HEK293T (cell line): ENCODE results near the gene PPP1R9B.

Experiments used
- BHLHE40 ChIP-seq: fragments of 450-650 bp; IDR thresholded peaks from 2 replicates; pipeline ENCODE4 v1.6.1; 2016; ENCODE audit warnings: mild to moderate bottlenecking, moderate library complexity, borderline replicate concordance
- ELF4 ChIP-seq: fragments of 450-650 bp; IDR thresholded peaks from 2 replicates; pipeline ENCODE4 v1.6.1; 2017; ENCODE audit warnings: antibody characterized with exemption
- FOXK2 ChIP-seq: fragments of 450-650 bp; IDR thresholded peaks from 2 replicates; pipeline ENCODE4 v1.6.1; 2016; ENCODE audit warnings: mild to moderate bottlenecking
- FOXM1 ChIP-seq: fragments of 450-650 bp; IDR thresholded peaks from 2 replicates; pipeline ENCODE4 v1.6.1; 2017; ENCODE audit warnings: mild to moderate bottlenecking, borderline replicate concordance
- HDGF ChIP-seq: fragments of 450-650 bp; IDR thresholded peaks from 2 replicates; pipeline ENCODE4 v1.6.1; 2017; ENCODE audit warnings: antibody characterized with exemption, borderline replicate concordance
- NFRKB ChIP-seq: fragments of 450-650 bp; IDR thresholded peaks from 2 replicates; pipeline ENCODE4 v1.6.1; 2016; ENCODE audit warnings: mild to moderate bottlenecking, moderate library complexity
- SP1 ChIP-seq: fragments of 450-650 bp; IDR thresholded peaks from 2 replicates; pipeline ENCODE4 v1.6.1; 2017
- SUZ12 ChIP-seq: fragments of 450-650 bp; IDR thresholded peaks from 2 replicates; pipeline ENCODE4 v1.6.1; 2016; ENCODE audit warnings: mild to moderate bottlenecking
- TARDBP ChIP-seq: fragments of 450-650 bp; IDR thresholded peaks from 2 replicates; pipeline ENCODE4 v1.6.1; 2016

GRCh38 chr17:50192144-50192617, 41.7 kb upstream of the PPP1R9B start:
- TF ChIP-seq TARDBP (no peak), ELF4 (no peak), SUZ12 (no peak), BHLHE40 (no peak), HDGF (no peak), SP1 (no peak), FOXM1 (no peak), FOXK2 (no peak), NFRKB (no peak)
